ENCODE data around the gene USP30.
A peak's percentile ranks its signal among the peaks of the same experiment; 100 is the strongest.
"Not testable (repeated sequence)": the region's sequence is repeated elsewhere in the genome, so short reads cannot be mapped to it uniquely, and the experiment has no call there.

Gene USP30

GRCh38 chr12:109052414-109053323 lies at the start of gene USP30:
Gene USP30, plus strand, starts transcription at chr12:109052576. Its CDS starts 103 bp downstream, at chr12:109052679.
- peak; percentile 87 for DNase-seq (ENCODE audit: low spot score)

GRCh38 chr12:109004017-109004416 lies 48.4 kb upstream of the USP30 start:
- no peak for DNase-seq (ENCODE audit: low spot score)

- no peak for DNase-seq (ENCODE audit: low spot score)
These were observed 42.6 kb upstream of the USP30 start for GRCh38 chr12:109009766-109010165.

GRCh38 chr12:109010259-109010658 lies 42.1 kb upstream of the USP30 start:
- DNase-seq (ENCODE audit: low spot score), result no peak

- no peak for DNase-seq (ENCODE audit: low spot score)
These were observed 37.2 kb upstream of the USP30 start for GRCh38 chr12:109014984-109015765.

- DNase-seq (ENCODE audit: low spot score), result no peak
These were observed 36.4 kb upstream of the USP30 start for GRCh38 chr12:109016016-109016415.

GRCh38 chr12:109016978-109017377 lies 35.4 kb upstream of the USP30 start:
- DNase-seq (ENCODE audit: low spot score), result no peak

GRCh38 chr12:109018296-109018695 lies 34.1 kb upstream of the USP30 start:
- DNase-seq (ENCODE audit: low spot score), result no peak

GRCh38 chr12:109020146-109020795 lies 32.1 kb upstream of the USP30 start:
- no peak for DNase-seq (ENCODE audit: low spot score)

GRCh38 chr12:109020796-109021380 lies 31.5 kb upstream of the USP30 start, which contains the start of gene SVOP:
Gene SVOP, minus strand, starts transcription at chr12:109021068. Its CDS starts 200 bp downstream, at chr12:109020868.
- no peak for DNase-seq (ENCODE audit: low spot score)

- DNase-seq (ENCODE audit: low spot score), result no peak
These were observed 24.6 kb upstream of the USP30 start for GRCh38 chr12:109027767-109028166.

GRCh38 chr12:109028624-109029023 lies 23.8 kb upstream of the USP30 start:
- not testable (repeated sequence) for DNase-seq (ENCODE audit: low spot score)

GRCh38 chr12:109029411-109029810 lies 23.0 kb upstream of the USP30 start:
- DNase-seq (ENCODE audit: low spot score), result no peak

GRCh38 chr12:109033239-109034196 lies 18.9 kb upstream of the USP30 start:
- no peak for DNase-seq (ENCODE audit: low spot score)

- DNase-seq (ENCODE audit: low spot score), result no peak
These were observed 15.4 kb upstream of the USP30 start for GRCh38 chr12:109036975-109037374.

- DNase-seq (ENCODE audit: low spot score), result no peak
These were observed 8.1 kb upstream of the USP30 start for GRCh38 chr12:109044241-109044640.

- DNase-seq (ENCODE audit: low spot score), result no peak
These were observed 5.1 kb upstream of the USP30 start for GRCh38 chr12:109047081-109047805.

- DNase-seq (ENCODE audit: low spot score), result not testable (repeated sequence)
These were observed 3.7 kb upstream of the USP30 start for GRCh38 chr12:109048706-109049105.

GRCh38 chr12:109049794-109050193 lies 2.6 kb upstream of the USP30 start:
- DNase-seq (ENCODE audit: low spot score), result not testable (repeated sequence)

GRCh38 chr12:109052097-109052413 lies 321 bp upstream of the USP30 start:
- no peak for DNase-seq (ENCODE audit: low spot score)

Data from hematopoietic multipotent progenitor cell treated with erythropoietin and hydrocortisone succinate and interleukin-3 and kit ligand, for 17 days (in vitro differentiated cells).